ENCODE measurements around the gene FAM117A. TPM values are rescaled to one million over a fixed set of nuclear protein-coding genes. Genes with fewer than 3 reads are reported as not detected.
"Not testable (repeated sequence)": the region's sequence is repeated elsewhere in the genome, so short reads cannot be mapped to it uniquely, and the experiment has no call there.

Gene FAM117A
- total RNA-seq, 1 experiment from 2014 or later = 5.2 TPM

- no peak for DNase-seq (ENCODE audit: low spot score)
Measured at GRCh38 chr17:49762151-49762941, 1.6 kb downstream of the FAM117A start.

GRCh38 chr17:49760932-49761558, 2.9 kb downstream of the FAM117A start:
- no peak for DNase-seq (ENCODE audit: low spot score)

GRCh38 chr17:49760296-49760695, 3.6 kb downstream of the FAM117A start:
- no peak for DNase-seq (ENCODE audit: low spot score)

GRCh38 chr17:49759203-49759602, 4.7 kb downstream of the FAM117A start:
- no peak for DNase-seq (ENCODE audit: low spot score)

- not testable (repeated sequence) for DNase-seq (ENCODE audit: low spot score)
Measured at GRCh38 chr17:49758464-49759010, 5.4 kb downstream of the FAM117A start.

- no peak for DNase-seq (ENCODE audit: low spot score)
Measured at GRCh38 chr17:49757151-49757777, 6.7 kb downstream of the FAM117A start.

- DNase-seq (ENCODE audit: low spot score) = no peak
Measured at GRCh38 chr17:49756323-49757150, 7.4 kb downstream of the FAM117A start.

- DNase-seq (ENCODE audit: low spot score) = no peak
Measured at GRCh38 chr17:49755663-49756283, 8.2 kb downstream of the FAM117A start.

- no peak for DNase-seq (ENCODE audit: low spot score)
Measured at GRCh38 chr17:49753959-49754391, 10.0 kb downstream of the FAM117A start.

GRCh38 chr17:49752508-49752907, 11.4 kb downstream of the FAM117A start:
- no peak for DNase-seq (ENCODE audit: low spot score)

- no peak for DNase-seq (ENCODE audit: low spot score)
Measured at GRCh38 chr17:49749730-49750129, 14.2 kb downstream of the FAM117A start.

- DNase-seq (ENCODE audit: low spot score) = no peak
Measured at GRCh38 chr17:49748791-49749190, 15.1 kb downstream of the FAM117A start.

- no peak for DNase-seq (ENCODE audit: low spot score)
Measured at GRCh38 chr17:49748223-49748622, 15.7 kb downstream of the FAM117A start.

GRCh38 chr17:49747632-49748031, 16.3 kb downstream of the FAM117A start:
- no peak for DNase-seq (ENCODE audit: low spot score)

- no peak for DNase-seq (ENCODE audit: low spot score)
Measured at GRCh38 chr17:49746791-49747490, 17.0 kb downstream of the FAM117A start.

GRCh38 chr17:49745175-49746139, 18.5 kb downstream of the FAM117A start:
- no peak for DNase-seq (ENCODE audit: low spot score)

- no peak for DNase-seq (ENCODE audit: low spot score)
Measured at GRCh38 chr17:49742166-49742638, 21.7 kb downstream of the FAM117A start.

- no peak for DNase-seq (ENCODE audit: low spot score)
Measured at GRCh38 chr17:49741692-49742076, 22.2 kb downstream of the FAM117A start.
